HG02759 (cell line): ENCODE results near the gene ZNF654.
"Not testable (repeated sequence)": the region's sequence is repeated elsewhere in the genome, so short reads cannot be mapped to it uniquely, and the experiment has no call there.

Experiments
- ATAC-seq: cut with Tn5 transposase; IDR thresholded peaks from one replicate; pipeline ENCODE4 v1.9.1; 2021; ENCODE audit warnings: mild to moderate bottlenecking, moderate library complexity; ENCODE audit not compliant: unreplicated experiment

ZNF654 gene

GRCh38 chr3:88058581-88059379 is at the start of gene ZNF654, which contains the start of gene CGGBP1:
TSS of gene ZNF654 (plus strand) at chr3:88059255. CDS start at chr3:88059320, 65 bp downstream.
TSS of gene CGGBP1 (minus strand) at chr3:88059005. CDS start at chr3:88055976, 3,029 bp downstream.
- peak; percentile 93 for ATAC-seq

- ATAC-seq: no peak
Observed at GRCh38 chr3:88010810-88011209, 48.2 kb upstream of the ZNF654 start.

GRCh38 chr3:88013592-88013991 is 45.5 kb upstream of the ZNF654 start:
- no peak for ATAC-seq

GRCh38 chr3:88015656-88016055 is 43.4 kb upstream of the ZNF654 start:
- ATAC-seq: not testable (repeated sequence)

- ATAC-seq: peak; percentile 94
Observed at GRCh38 chr3:88019024-88019423, 40.0 kb upstream of the ZNF654 start.

GRCh38 chr3:88025001-88025552 is 34.0 kb upstream of the ZNF654 start:
- ATAC-seq: no peak

- ATAC-seq: no peak
Observed at GRCh38 chr3:88028876-88029275, 30.2 kb upstream of the ZNF654 start.

GRCh38 chr3:88030210-88030609 is 28.8 kb upstream of the ZNF654 start:
- no peak for ATAC-seq

- peak; percentile 87 for ATAC-seq
Observed at GRCh38 chr3:88031642-88032077, 27.4 kb upstream of the ZNF654 start.

GRCh38 chr3:88032245-88032644 is 26.8 kb upstream of the ZNF654 start:
- peak; percentile 33 for ATAC-seq

- ATAC-seq: no peak
Observed at GRCh38 chr3:88033079-88033478, 26.0 kb upstream of the ZNF654 start.

- no peak for ATAC-seq
Observed at GRCh38 chr3:88033808-88034207, 25.2 kb upstream of the ZNF654 start.

GRCh38 chr3:88034491-88035275 is 24.4 kb upstream of the ZNF654 start:
- no peak for ATAC-seq

GRCh38 chr3:88036221-88036620 is 22.8 kb upstream of the ZNF654 start:
- ATAC-seq: no peak

GRCh38 chr3:88038566-88038965 is 20.5 kb upstream of the ZNF654 start:
- ATAC-seq: no peak

GRCh38 chr3:88040529-88040928 is 18.5 kb upstream of the ZNF654 start:
- ATAC-seq: no peak

- ATAC-seq: no peak
Observed at GRCh38 chr3:88041005-88041404, 18.1 kb upstream of the ZNF654 start.

- ATAC-seq: no peak
Observed at GRCh38 chr3:88044411-88044810, 14.6 kb upstream of the ZNF654 start.

- ATAC-seq: no peak
Observed at GRCh38 chr3:88046766-88047165, 12.3 kb upstream of the ZNF654 start.

GRCh38 chr3:88057630-88058305 is 1.3 kb upstream of the ZNF654 start:
- ATAC-seq: no peak

GRCh38 chr3:88058306-88058580 is 812 bp upstream of the ZNF654 start:
- peak; percentile 26 for ATAC-seq
